Measurements from ENCODE around the gene GNAQ.

The GNAQ gene

DNA sequence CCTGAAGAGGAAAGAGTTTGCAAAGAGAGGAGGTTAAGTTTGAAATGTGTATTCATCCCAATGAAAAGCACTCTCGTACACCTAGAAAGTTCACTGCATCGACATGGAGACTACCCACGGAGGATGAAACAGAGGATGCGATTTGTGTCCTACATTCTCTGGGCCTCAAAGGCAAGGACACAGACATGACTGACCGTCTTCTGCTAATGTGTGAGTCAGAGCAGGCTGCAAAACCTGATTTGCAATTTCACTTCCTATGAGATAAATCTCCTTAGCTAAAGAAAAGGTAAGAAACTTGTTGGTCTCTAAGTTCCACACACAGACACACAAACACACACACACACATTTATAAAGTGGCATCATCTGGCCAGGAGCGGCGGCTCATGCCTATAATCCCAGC lies 98.6 kb downstream of the GNAQ start:
- DNase-seq (ENCODE audit: extremely low spot score), result no peak
- CTCF ChIA-PET, result interaction anchor here (1.5 kb wide), 1 partner anchor 16 kb away, joined by 3 read pairs; no protein-coding TSS in a partner anchor
- TF ChIP-seq, protein P1, sequence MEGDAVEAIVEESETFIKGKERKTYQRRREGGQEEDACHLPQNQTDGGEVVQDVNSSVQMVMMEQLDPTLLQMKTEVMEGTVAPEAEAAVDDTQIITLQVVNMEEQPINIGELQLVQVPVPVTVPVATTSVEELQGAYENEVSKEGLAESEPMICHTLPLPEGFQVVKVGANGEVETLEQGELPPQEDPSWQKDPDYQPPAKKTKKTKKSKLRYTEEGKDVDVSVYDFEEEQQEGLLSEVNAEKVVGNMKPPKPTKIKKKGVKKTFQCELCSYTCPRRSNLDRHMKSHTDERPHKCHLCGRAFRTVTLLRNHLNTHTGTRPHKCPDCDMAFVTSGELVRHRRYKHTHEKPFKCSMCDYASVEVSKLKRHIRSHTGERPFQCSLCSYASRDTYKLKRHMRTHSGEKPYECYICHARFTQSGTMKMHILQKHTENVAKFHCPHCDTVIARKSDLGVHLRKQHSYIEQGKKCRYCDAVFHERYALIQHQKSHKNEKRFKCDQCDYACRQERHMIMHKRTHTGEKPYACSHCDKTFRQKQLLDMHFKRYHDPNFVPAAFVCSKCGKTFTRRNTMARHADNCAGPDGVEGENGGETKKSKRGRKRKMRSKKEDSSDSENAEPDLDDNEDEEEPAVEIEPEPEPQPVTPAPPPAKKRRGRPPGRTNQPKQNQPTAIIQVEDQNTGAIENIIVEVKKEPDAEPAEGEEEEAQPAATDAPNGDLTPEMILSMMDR (IDR thresholded peaks at IDR 0.05; ENCODE audit: control extremely low read depth, extremely low read depth, low read depth, missing control alignments), result no peak
- POLR2A ChIA-PET, result no interaction called here

DNA sequence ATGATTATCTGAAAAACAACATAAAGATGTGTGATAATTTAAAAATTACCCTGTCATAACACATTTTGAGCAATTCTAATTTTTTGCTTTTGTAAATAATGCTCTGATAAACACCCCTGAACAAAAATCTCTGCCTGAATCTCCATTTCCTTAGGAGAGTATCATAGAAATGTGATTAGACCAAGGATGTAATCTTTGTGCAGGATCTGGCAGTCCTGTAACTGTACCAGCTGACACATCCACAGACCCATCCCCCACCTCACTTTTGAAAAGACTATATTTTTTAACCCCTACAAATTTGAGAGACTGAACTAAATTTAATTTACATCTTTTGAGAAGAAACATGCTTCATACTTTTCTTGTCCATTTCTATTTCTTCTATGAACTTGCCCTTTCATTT lies 101.7 kb downstream of the GNAQ start:
- TF ChIP-seq, protein P1 (IDR thresholded peaks at IDR 0.05; ENCODE audit: control extremely low read depth, extremely low read depth, low read depth, missing control alignments), result no peak
- CTCF ChIA-PET, result no interaction called here
- POLR2A ChIA-PET, result no interaction called here
- DNase-seq (ENCODE audit: extremely low spot score), result no peak

DNA sequence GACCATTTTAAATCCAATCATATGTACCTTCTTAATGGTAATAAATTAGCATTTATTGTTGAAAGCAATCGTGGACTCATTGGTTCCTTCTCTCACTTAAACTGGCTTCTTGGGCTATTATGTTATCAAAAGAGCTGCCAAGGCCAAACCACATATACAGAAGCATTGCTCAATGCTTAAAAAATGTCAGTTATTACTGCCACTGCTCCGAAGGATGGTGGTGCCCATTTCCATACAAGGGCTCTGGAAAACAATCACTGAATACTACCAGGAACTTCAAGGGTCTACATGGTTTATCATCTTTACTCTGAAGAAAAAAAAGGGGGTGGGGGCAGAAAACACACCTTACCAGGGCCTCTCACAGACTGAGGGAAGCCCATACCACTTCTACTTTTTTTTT lies 104.3 kb downstream of the GNAQ start:
- no peak for DNase-seq (ENCODE audit: extremely low spot score)
- POLR2A ChIA-PET, result no interaction called here
- TF ChIP-seq, protein P1 (IDR thresholded peaks at IDR 0.05; ENCODE audit: control extremely low read depth, extremely low read depth, low read depth, missing control alignments), result no peak
- CTCF ChIA-PET, result interaction anchor here (0.6 kb wide), 1 partner anchor 50 kb away, joined by 3 read pairs; no protein-coding TSS in a partner anchor

DNA sequence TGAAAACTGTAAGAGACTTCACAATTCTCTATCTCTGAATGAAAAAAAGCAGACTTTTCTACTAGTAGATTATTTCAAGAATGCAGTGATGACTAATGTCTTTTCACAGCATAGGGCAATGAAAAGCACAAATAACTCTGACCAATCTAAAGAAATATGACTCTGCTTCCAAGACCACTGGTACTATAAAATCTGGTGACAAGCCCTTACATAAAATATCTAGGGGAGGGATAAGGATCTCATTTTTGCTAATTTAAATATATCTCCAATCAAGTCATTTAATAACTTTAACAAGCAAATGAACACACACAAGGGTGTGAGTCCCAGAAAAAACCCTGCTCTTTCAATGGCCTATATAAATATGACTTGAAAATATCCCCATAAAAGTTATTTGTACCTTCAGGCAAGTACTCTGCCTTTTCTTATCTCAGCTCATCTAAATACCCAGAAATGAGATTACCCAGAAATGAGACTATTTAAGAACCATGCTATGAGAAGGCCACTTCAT lies 105.2 kb downstream of the GNAQ start:
- DNase-seq (ENCODE audit: extremely low spot score), result no peak
- ChIA-PET CTCF (no interaction called here), POLR2A (no interaction called here)
- TF ChIP-seq, protein P1 (IDR thresholded peaks at IDR 0.05; ENCODE audit: control extremely low read depth, extremely low read depth, low read depth, missing control alignments), result no peak

DNA sequence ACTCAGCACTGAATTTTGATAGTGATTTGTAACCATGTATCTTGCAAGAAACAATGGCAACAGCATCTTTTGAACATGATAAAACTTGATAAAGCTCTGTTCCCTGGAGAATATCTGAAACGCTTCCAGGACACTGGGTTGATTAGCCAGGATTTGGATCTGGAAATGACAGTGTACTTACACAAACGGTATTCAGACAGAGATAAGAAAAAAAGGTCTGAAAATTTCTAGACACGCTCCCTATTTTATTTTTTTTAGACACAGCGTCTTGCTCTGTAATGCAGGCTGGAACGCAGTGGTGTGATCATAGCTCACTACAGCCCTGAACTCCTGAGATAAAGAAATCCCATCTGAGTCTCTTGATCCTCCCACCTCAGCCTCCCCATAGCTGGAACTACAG lies 109.0 kb downstream of the GNAQ start:
- no peak for DNase-seq (ENCODE audit: extremely low spot score)
- CTCF ChIA-PET, result no interaction called here
- POLR2A ChIA-PET, result no interaction called here
- TF ChIP-seq, protein P1 (IDR thresholded peaks at IDR 0.05; ENCODE audit: control extremely low read depth, extremely low read depth, low read depth, missing control alignments), result no peak

DNA sequence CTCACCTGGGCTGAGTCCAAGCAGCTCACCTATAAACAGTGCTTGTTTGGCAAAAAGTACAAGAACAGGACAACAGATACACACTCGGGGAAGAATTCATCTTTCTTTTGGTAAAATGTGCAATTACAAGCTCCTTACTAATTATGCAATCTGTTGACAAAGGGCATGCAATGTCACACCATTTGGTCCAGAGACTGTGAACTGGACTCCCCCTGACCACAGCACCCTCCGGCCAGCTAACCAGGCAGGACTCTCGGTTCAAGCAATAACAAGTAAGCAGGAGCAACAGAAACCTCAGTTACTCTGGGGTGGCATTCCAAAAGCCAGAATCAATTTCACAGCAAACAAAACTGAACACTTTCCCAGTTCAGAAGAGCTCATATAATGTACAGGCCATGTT lies 113.8 kb downstream of the GNAQ start:
- no peak for DNase-seq (ENCODE audit: extremely low spot score)
- TF ChIP-seq, protein P1 (IDR thresholded peaks at IDR 0.05; ENCODE audit: control extremely low read depth, extremely low read depth, low read depth, missing control alignments), result no peak
- ChIA-PET POLR2A (no interaction called here), CTCF (interaction anchor here (1.1 to 2.9 kb wide), 2 partner anchors 13 to 48 kb away, joined by 3 to 9 read pairs; no protein-coding TSS in a partner anchor)

Data from GM10248 (cell line).